ENCODE data around the gene SMARCA4.
"Not testable (repeated sequence)": the region's sequence is repeated elsewhere in the genome, so short reads cannot be mapped to it uniquely, and the experiment has no call there.

SMARCA4 gene

GRCh38 chr19:11078893-11079292, 118.1 kb downstream of the SMARCA4 start:
- no peak for DNase-seq

- no peak for DNase-seq
These were observed 119.2 kb downstream of the SMARCA4 start for GRCh38 chr19:11079999-11080398.

GRCh38 chr19:11087870-11088505, 127.2 kb downstream of the SMARCA4 start:
- DNase-seq: no peak

- peak; percentile 69 for DNase-seq
These were observed 127.8 kb downstream of the SMARCA4 start for GRCh38 chr19:11088506-11089253.

GRCh38 chr19:11089254-11090013, 128.6 kb downstream of the SMARCA4 start, which contains the start of gene LDLR:
Gene LDLR, plus strand, starts transcription at chr19:11089463. Its CDS starts 86 bp downstream, at chr19:11089549.
- DNase-seq: peak; percentile 94

GRCh38 chr19:11090014-11090263, 129.1 kb downstream of the SMARCA4 start:
- DNase-seq: peak; percentile 77

GRCh38 chr19:11090264-11090996, 129.6 kb downstream of the SMARCA4 start:
- DNase-seq: peak; percentile 99

GRCh38 chr19:11090997-11091702, 130.3 kb downstream of the SMARCA4 start:
- DNase-seq: no peak

GRCh38 chr19:11091703-11092153, 130.9 kb downstream of the SMARCA4 start:
- no peak for DNase-seq

- DNase-seq: no peak
These were observed 131.3 kb downstream of the SMARCA4 start for GRCh38 chr19:11092181-11092538.

- DNase-seq: no peak
These were observed 132.9 kb downstream of the SMARCA4 start for GRCh38 chr19:11093689-11094238.

GRCh38 chr19:11094520-11094894, 133.7 kb downstream of the SMARCA4 start:
- no peak for DNase-seq

GRCh38 chr19:11096210-11096841, 135.5 kb downstream of the SMARCA4 start:
- DNase-seq: no peak

- DNase-seq: not testable (repeated sequence)
These were observed 136.5 kb downstream of the SMARCA4 start for GRCh38 chr19:11097367-11097766.

GRCh38 chr19:11098327-11098726, 137.5 kb downstream of the SMARCA4 start:
- DNase-seq: no peak

- no peak for DNase-seq
These were observed 138.0 kb downstream of the SMARCA4 start for GRCh38 chr19:11098861-11099260.

- DNase-seq: no peak
These were observed 139.2 kb downstream of the SMARCA4 start for GRCh38 chr19:11100049-11100448.

GRCh38 chr19:11101057-11101456, 140.2 kb downstream of the SMARCA4 start:
- no peak for DNase-seq

- no peak for DNase-seq
These were observed 142.1 kb downstream of the SMARCA4 start for GRCh38 chr19:11102944-11103343.

GRCh38 chr19:11103667-11104066, 142.8 kb downstream of the SMARCA4 start:
- not testable (repeated sequence) for DNase-seq

- no peak for DNase-seq
These were observed 144.3 kb downstream of the SMARCA4 start for GRCh38 chr19:11105014-11105636.

Data from NCI-H69 (cell line).